ENCODE results near the gene OGT.

The OGT gene

GRCh38 chrX:71599965-71600364, 67.1 kb downstream of the OGT start:
- no peak for DNase-seq

DNA sequence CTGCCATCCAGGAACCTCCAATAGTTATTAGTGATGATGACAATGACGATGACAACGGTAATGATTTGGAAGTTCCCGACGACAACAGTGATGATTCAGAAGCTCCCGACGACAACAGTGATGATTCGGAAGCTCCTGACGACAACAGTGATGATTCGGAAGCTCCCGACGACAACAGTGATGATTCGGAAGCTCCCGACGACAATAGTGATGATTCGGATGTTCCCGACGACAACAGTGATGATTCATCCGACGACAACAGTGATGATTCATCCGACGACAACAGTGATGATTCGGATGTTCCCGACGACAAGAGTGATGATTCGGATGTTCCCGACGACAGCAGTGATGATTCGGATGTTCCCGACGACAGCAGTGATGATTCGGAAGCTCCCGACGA, 70.7 kb downstream of the OGT start:
- DNase-seq, result no peak

DNA sequence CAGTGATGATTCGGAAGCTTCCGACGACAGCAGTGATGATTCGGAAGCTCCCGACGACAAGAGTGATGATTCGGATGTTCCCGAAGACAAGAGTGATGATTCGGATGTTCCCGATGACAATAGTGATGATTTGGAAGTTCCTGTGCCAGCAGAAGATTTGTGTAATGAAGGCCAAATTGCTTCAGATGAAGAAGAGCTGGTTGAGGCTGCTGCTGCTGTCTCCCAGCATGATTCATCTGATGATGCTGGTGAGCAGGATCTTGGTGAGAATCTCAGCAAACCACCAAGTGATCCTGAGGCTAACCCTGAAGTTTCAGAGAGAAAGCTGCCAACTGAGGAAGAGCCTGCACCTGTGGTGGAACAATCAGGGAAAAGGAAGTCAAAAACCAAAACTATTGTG, 71.2 kb downstream of the OGT start:
- DNase-seq, result no peak

DNA sequence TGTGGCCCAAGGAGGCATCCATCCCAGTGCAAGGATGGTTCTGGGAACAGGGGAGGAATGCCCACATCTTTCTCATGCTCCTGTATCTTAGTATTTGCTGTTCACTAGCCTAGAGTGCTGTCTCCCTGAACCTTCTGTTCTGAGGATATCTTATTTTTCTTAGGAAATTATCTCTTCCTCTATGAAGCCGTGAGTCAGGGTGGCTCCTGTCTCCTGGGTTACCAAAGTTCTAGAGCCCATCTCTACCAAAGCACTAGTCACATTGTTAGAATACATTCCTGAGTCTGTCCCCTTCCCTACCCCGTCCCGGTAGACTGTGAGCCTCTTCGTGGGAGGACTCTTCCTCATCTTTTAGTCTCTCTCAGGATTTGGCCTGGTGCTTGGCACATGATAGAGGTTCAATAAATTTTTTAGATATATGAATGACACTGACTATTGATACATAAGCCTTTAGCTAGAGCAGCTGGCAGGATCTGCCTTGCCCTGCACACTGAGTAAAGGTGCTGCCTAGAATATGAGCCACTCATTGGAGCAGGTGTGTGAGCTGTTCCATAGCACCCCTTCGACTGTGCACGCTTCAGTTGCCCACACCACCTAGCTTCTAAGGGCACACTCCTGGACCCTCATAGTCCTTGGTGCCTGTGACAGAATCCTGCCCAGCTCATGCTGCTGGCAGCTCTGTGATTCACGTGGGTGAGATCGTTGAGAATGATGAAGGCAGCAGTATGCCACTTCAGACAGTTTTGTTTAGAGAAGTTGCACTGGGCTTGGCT, 72.1 kb downstream of the OGT start:
- no peak for DNase-seq

DNA sequence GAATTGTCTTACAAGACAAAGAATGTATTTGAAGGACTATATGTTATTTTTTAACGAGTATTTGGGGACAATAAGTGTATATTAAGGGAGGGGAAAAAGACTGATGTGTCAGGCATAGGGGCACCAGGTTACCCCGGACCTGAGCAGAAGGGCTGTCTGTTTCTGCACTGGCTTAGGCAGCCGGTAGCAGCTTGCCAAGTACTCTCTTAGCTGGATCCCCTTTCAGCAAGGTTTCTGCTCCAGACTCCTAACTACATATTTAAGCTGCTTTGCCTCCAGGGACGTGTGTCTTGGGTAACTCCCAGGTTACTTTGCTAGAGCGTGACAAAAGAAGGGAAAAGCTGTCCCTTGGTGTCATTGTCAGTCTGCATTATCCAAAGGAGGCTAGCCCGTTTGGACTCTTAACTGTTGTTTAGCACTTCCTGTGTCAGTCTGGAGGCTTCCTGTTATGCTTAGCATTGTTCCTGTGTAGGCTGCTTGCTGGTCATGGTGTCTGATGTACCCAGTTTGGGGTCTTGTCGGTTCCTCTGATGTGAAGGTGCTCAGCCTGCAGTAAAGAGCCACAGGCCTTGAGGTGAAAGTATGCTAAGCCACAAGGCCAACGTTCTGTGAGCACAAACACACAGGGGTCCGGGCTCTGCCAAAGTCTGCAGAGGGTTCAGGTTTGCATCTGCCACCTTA, 73.8 kb downstream of the OGT start:
- no peak for DNase-seq

DNA sequence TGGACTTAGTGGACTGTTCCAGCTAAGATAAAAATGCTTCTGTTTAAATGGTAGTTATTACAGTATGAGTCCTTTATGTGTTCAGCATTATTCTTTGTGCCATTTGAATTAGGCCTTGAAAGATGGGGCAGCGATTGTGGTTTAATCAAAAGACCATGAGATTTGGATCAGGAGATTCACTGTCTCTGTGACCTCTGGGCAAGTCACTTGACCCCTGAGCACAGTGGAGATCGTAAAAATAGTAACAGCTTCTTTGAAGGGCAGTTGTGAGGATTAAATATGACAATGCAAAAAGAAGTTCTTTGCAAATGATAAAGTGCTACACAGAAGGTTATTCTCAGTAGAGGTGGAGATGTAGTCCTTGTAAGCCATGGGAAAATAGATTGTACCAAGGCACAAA, 74.6 kb downstream of the OGT start:
- DNase-seq, result no peak

DNA sequence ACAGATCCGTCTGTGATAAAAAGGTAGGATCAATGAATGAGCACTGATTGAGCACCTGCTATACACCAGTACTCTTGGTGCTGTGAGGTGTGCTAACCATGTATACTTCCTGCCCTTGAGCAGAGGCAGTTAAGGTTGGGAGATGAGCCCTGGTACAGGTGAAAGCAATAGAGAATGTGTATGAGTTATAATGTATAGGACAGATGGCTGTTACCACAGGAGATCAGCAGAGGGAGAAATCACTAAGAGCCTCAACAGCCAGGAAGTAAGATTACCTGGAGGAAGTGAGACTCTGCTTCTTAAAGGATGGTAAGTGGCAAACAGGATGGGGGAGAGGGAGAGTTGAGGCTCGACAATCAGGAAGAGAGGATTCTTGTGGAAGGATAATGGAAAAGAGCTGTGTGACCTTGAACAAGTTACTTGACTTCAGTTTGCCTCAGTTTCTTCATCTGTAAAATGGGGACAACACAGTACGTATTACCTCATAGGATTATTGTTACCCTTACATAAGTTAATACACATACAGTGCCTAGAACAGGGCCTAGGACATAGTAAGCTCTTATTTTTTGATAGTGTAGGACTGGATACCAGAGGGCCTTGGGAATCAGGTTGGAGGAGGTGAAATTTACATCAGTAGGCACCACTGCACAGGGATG, 76.3 kb downstream of the OGT start:
- DNase-seq, result no peak

DNA sequence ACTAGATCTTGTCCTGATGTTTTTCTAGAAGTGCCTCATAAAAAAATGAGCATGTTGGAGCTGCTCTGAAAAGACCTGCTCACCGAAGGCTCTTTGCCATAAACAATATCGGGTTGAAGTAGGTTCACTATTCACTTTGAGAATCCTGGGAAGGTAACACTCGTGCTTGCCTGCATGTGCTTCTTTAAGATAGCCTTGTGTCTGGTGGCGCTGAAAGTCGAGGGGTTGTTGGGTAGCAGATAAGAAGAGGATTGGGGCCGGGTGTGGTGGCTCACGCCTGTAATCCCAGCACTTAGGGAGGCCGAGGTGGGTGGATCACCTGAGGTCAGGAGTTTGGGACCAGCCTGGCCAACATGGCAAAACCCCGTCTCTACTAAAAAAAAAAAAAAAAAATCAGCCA, 78.8 kb downstream of the OGT start:
- peak; percentile 22 for DNase-seq

- DNase-seq, result no peak
Observed at GRCh38 chrX:71612256-71612655, 79.4 kb downstream of the OGT start.

DNA sequence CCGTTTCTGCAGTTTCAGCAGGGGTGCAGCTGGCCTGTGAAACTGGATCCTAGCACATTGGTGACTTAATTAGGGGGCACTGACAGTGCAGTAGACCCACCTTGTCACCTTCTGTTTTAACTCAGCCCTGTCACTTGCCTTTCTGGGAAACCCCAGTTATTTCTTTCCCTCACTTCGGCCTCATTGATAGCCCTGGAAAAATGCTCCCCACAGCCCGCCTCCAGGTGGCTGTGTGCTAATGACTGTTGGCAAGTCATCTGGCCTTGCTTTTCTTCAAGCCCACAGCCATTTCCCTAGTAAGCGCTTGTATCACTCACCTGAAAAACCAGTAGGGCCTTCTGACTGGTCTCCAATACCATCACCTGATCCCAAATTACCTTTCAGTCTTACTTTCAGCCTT, 82.2 kb downstream of the OGT start:
- no peak for DNase-seq

- no peak for DNase-seq
Observed at GRCh38 chrX:71615954-71616353, 83.0 kb downstream of the OGT start.

DNA sequence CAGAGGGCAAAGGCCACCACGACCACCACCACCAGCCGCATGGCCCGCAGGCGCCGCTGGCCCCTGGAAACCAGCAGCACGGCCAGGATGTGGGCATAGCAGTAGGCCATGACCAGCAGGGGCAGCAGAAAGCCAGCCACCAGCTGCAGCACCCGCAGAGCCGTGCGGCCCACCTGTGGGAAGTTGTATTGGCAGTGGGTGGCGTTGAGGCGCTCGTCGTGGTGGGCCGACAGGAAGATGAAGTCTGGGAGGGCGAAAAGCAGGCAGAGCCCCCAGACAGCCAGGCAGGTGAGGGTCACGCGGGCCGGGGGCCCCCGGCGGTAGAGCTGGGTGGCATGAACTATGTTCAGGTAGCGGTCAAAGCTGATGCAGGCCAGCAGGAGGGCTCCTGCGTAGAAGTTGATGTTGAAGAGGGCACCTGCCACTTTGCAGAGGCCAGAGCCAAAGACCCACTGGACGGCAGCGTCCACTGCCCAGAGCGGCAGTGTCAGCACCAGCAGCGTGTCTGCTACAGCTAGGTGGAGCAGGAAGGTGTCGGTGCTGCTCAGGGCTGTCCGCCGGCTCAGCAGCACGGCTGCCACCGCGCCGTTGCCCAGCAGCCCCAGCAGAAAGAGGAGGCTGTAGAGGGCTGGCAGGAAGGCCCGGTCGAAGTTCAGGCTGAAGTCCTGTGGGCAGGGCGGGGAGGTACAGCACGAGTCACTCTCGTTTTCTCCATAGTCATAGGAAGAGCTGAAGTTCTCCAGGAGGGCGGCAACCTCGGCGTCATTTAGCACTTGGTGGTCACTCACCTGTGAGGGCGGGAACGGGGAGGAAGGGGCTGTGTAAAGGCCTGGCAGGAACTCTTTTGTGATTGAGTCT, 84.0 kb downstream of the OGT start:
- no peak for DNase-seq

GRCh38 chrX:71617742-71618141, 84.8 kb downstream of the OGT start:
- no peak for DNase-seq

DNA sequence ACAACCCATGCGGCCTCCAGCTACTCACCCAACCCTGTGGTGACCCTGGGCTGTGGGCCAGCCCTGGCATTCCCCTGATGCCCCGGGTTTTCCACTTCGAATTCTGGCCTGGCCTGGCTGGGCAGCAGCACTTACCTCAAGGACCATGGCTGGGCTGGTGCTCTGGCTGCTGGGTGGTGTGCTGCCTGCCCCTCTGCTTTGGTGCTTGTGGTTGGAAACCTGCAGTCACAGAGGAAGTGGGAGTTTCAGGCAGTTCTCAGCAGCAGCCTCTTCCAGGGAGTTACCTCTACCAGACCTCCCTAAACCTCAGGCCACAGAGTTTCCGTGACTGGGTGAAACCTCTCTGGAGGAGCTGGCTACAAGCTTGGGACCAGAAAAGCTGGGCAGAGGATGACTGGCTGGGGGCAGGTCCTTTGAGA, 85.4 kb downstream of the OGT start, which contains the start of gene CXCR3:
CXCR3 (minus strand) TSS at position 209 of the 419 bp plus-strand sequence; CDS start at position 147, 62 bp downstream.
- peak; percentile 79 for DNase-seq

DNA sequence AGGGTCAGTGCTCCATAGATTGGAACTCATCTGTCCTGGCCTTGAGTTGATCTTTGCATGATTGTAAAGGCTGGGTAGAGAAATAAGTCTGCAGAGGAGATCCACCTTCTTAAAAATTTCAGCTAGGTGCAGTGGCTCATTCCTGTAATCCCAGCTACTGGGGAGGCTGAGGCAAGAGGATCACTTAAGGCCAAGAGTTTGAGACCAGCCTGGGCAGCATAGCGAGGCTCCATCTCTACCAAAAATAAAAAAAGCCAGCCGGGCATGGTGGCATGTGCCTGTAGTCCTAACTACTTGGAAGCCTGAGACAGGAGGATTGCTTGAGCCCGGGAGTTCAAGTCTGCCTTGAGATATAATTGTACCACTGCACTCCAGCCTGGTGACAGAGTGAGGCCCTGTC, 85.9 kb downstream of the OGT start:
- DNase-seq, result no peak

DNA sequence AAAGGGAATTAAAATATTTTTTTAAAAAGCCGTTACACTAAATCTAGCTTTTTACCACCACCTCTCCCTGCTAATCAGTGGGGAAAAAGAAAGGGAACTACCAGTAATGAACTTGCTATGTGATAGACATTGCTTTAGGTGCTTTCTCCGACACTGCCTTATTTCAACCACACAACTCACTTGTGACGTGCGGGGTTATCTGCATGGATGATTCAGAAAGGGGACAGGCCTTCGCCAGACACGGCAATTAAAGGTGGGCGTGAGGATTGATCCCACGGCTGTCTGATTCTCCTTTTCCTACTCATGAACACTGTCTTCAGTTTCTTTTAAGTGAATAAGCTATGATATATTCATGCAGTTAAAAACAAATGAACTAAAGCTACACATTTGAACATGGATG, 86.3 kb downstream of the OGT start:
- DNase-seq, result no peak

DNA sequence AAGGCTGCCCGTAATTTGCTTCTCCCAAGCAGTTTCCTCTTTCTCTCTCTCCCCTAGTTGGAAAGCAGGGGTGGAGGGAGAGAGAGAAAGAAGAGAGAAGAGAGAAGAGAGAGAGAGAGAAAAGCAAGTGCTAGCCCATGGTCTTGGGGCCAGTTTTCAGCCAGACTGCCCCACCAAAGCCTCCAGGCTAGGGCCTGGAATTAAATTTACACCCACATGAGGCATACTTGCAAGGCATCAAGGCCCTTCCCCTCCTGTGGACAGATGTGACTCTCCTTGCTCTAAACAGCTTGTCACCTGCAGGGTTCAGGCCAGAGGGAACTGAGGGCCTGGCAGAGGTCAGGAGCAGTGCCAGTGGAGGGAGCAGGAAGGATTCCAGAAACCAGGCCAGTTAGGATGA, 87.1 kb downstream of the OGT start:
- DNase-seq, result no peak

DNA sequence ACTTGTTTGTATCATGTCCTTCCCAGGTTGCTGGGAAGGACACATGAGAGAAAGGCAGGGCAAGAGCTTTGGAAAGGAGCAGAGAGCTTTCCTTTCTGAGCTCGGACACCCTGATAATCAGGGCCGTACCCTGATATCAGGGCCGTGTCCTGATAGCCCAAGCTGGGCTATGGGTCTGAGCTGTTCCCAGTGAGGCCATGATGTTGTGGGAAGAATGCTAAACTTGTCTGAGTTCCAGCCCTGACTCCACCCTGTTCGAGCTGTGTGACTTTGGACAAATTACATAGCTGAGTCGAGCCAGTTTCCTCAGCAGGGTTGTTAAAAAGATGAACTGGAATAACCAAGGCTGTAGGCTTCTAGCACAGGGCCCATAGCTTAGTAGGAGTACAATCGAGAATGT, 88.7 kb downstream of the OGT start:
- DNase-seq, result no peak

GRCh38 chrX:71622032-71622575, 89.2 kb downstream of the OGT start:
- DNase-seq, result no peak

GRCh38 chrX:71622576-71623450, 89.9 kb downstream of the OGT start:
- peak; percentile 76 for DNase-seq

GRCh38 chrX:71623714-71624113, 90.8 kb downstream of the OGT start:
- peak; percentile 64 for DNase-seq

GRCh38 chrX:71625471-71625870, 92.6 kb downstream of the OGT start:
- no peak for DNase-seq

Data from hematopoietic multipotent progenitor cell treated with erythropoietin and hydrocortisone succinate and interleukin-3 and kit ligand, for 4 days (in vitro differentiated cells).